Keratinocyte (primary cell): Measurements from ENCODE around the gene RXRA.

Source experiments
- EZH2 ChIP-seq: IDR thresholded peaks from one replicate; pipeline ENCODE4 v1.6.1; 2012; ENCODE audit warnings: inconsistent platforms, mild to moderate bottlenecking, low read length, moderate library complexity
- TF ChIP-seq, protein P1 (sequence below), 3 experiments: IDR thresholded peaks in 1 of 3; conservative IDR thresholded peaks in 1 of 3; optimal IDR thresholded peaks in 1 of 3; 2 replicates in 2 of 3; 3 replicates in 1 of 3; pipeline versions ENCODE3 to v1.5.1; 2011; ENCODE audit warnings: low read length in 3 of 3, mild to moderate bottlenecking in 3 of 3, moderate library complexity in 2 of 3, control low read depth in 1 of 3, inconsistent platforms in 1 of 3; ENCODE audit not compliant: insufficient read depth in 2 of 3; ENCODE audit errors: extremely low read depth in 1 of 3

DNA sequence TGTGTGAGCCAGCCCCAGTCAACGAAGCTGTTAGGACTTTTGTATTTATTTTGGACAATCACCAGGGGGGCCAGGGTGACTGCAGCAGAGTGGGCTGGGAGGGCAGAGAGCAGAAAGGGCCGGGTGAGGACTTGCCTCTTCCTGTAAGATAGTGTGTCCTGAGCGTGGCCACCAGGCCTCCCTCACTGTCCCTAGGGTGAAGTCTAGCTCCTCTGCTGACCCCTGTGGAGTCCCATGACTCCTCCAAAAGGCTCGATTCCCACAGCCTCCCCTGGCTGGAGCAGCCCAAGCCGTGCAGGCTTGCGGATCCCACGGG lies 147.8 kb downstream of the RXRA start:
- TF ChIP-seq, protein P1, sequence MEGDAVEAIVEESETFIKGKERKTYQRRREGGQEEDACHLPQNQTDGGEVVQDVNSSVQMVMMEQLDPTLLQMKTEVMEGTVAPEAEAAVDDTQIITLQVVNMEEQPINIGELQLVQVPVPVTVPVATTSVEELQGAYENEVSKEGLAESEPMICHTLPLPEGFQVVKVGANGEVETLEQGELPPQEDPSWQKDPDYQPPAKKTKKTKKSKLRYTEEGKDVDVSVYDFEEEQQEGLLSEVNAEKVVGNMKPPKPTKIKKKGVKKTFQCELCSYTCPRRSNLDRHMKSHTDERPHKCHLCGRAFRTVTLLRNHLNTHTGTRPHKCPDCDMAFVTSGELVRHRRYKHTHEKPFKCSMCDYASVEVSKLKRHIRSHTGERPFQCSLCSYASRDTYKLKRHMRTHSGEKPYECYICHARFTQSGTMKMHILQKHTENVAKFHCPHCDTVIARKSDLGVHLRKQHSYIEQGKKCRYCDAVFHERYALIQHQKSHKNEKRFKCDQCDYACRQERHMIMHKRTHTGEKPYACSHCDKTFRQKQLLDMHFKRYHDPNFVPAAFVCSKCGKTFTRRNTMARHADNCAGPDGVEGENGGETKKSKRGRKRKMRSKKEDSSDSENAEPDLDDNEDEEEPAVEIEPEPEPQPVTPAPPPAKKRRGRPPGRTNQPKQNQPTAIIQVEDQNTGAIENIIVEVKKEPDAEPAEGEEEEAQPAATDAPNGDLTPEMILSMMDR (optimal IDR thresholded peaks at IDR 0.05 in 1 of 3, IDR thresholded peaks at IDR 0.05 in 1 of 3, conservative IDR thresholded peaks at IDR 0.05 in 1 of 3; ENCODE audit: extremely low read depth in 1 of 3, insufficient read depth in 2 of 3, low read length in 3 of 3): no peak
- TF ChIP-seq EZH2: no peak
